ES-I3 (cell line): ENCODE measurements around the gene SHMT2.

Experiments used
- H3K36me3 ChIP-seq: 2 replicates; pipeline ENCODE4 v1.6.1; 2013; ENCODE audit warnings: mild to moderate bottlenecking, low read length, control low read depth, moderate library complexity; ENCODE audit not compliant: insufficient read depth
- H3K4me1 ChIP-seq: 2 replicates; pipeline ENCODE4 v1.6.1; 2013; ENCODE audit warnings: mild to moderate bottlenecking, control low read depth, low read length; ENCODE audit not compliant: insufficient read depth
- H3K9ac ChIP-seq: 2 replicates; pipeline ENCODE4 v1.6.1; 2013; ENCODE audit warnings: low read depth, mild to moderate bottlenecking, low read length, moderate library complexity
- H3K9me3 ChIP-seq: 2 replicates; pipeline ENCODE4 v1.6.1; 2013; ENCODE audit warnings: mild to moderate bottlenecking, low read length, moderate library complexity; ENCODE audit not compliant: control insufficient read depth, insufficient read depth

SHMT2 gene

GRCh38 chr12:57240926-57241401, 11.5 kb downstream of the SHMT2 start:
- Histone ChIP-seq H3K4me1 (peaks cover 29% of the 10 kb centered on the region), H3K36me3 (no peaks in the 10 kb centered on the region), H3K9me3 (no peaks in the 10 kb centered on the region), H3K9ac (peak overlapping the region; percentile 51; the same call in 1 of the 2 replicates)

GRCh38 chr12:57241402-57242310, 12.1 kb downstream of the SHMT2 start:
- H3K36me3 ChIP-seq = no peaks in the 10 kb centered on the region
- H3K9ac ChIP-seq = no peak overlapping the region
- peaks cover 30% of the 10 kb centered on the region for H3K4me1 ChIP-seq
- H3K9me3 ChIP-seq = no peaks in the 10 kb centered on the region

- peaks cover 30% of the 10 kb centered on the region for H3K4me1 ChIP-seq
- no peak overlapping the region for H3K9ac ChIP-seq
- H3K36me3 ChIP-seq = no peaks in the 10 kb centered on the region
- H3K9me3 ChIP-seq = no peaks in the 10 kb centered on the region
These were observed 12.8 kb downstream of the SHMT2 start for GRCh38 chr12:57242329-57242690.

- no peaks in the 10 kb centered on the region for H3K36me3 ChIP-seq
- H3K4me1 ChIP-seq = peaks cover 25% of the 10 kb centered on the region; the same call in 1 of the 2 replicates
- no peaks in the 10 kb centered on the region for H3K9me3 ChIP-seq
- H3K9ac ChIP-seq = peak overlapping the region; percentile 62; the same call in 1 of the 2 replicates
These were observed 13.4 kb downstream of the SHMT2 start for GRCh38 chr12:57242691-57243454.

GRCh38 chr12:57243521-57244311, 14.2 kb downstream of the SHMT2 start:
- Histone ChIP-seq H3K4me1 (peaks cover 25% of the 10 kb centered on the region; the same call in 1 of the 2 replicates), H3K9ac (peak overlapping the region; percentile 62; the same call in 1 of the 2 replicates), H3K9me3 (no peaks in the 10 kb centered on the region), H3K36me3 (no peaks in the 10 kb centered on the region)

GRCh38 chr12:57244312-57244696, 14.8 kb downstream of the SHMT2 start:
- peaks cover 27% of the 10 kb centered on the region; the same call in 1 of the 2 replicates for H3K4me1 ChIP-seq
- no peak overlapping the region for H3K9ac ChIP-seq
- no peaks in the 10 kb centered on the region for H3K36me3 ChIP-seq
- no peaks in the 10 kb centered on the region for H3K9me3 ChIP-seq

GRCh38 chr12:57247041-57247440, 17.5 kb downstream of the SHMT2 start:
- Histone ChIP-seq H3K4me1 (peaks cover 30% of the 10 kb centered on the region; the same call in 1 of the 2 replicates), H3K36me3 (no peaks in the 10 kb centered on the region), H3K9me3 (no peaks in the 10 kb centered on the region), H3K9ac (no peak overlapping the region)

- Histone ChIP-seq H3K9ac (no peak overlapping the region), H3K9me3 (no peaks in the 10 kb centered on the region), H3K4me1 (peaks cover 28% of the 10 kb centered on the region; the same call in 1 of the 2 replicates), H3K36me3 (no peaks in the 10 kb centered on the region)
These were observed 19.6 kb downstream of the SHMT2 start for GRCh38 chr12:57248934-57249742.

GRCh38 chr12:57250541-57250940, 21.0 kb downstream of the SHMT2 start:
- no peaks in the 10 kb centered on the region for H3K36me3 ChIP-seq
- H3K4me1 ChIP-seq = peaks cover 20% of the 10 kb centered on the region; the same call in 1 of the 2 replicates
- no peaks in the 10 kb centered on the region for H3K9me3 ChIP-seq
- no peak overlapping the region for H3K9ac ChIP-seq

- Histone ChIP-seq H3K4me1 (peaks cover 20% of the 10 kb centered on the region; the same call in 1 of the 2 replicates), H3K9ac (no peak within 1 kb of the TSS), H3K36me3 (no peaks in the 10 kb centered on the region; the same call in 1 of the 2 replicates), H3K9me3 (no peaks in the 10 kb centered on the region)
These were observed 21.4 kb downstream of the SHMT2 start, which contains the start of gene STAC3 for GRCh38 chr12:57250956-57251355. Gene STAC3 (minus strand): TSS chr12:57251187. CDS start chr12:57249636, 1,551 bp downstream.

GRCh38 chr12:57254506-57255280, 25.2 kb downstream of the SHMT2 start:
- no peaks in the 10 kb centered on the region for H3K9me3 ChIP-seq
- H3K9ac ChIP-seq = no peak overlapping the region
- H3K36me3 ChIP-seq = peaks cover 4% of the 10 kb centered on the region
- peaks cover 9% of the 10 kb centered on the region; the same call in 1 of the 2 replicates for H3K4me1 ChIP-seq

GRCh38 chr12:57255916-57256315, 26.4 kb downstream of the SHMT2 start:
- peaks cover 3% of the 10 kb centered on the region; the same call in 1 of the 2 replicates for H3K4me1 ChIP-seq
- H3K9ac ChIP-seq = no peak overlapping the region
- no peaks in the 10 kb centered on the region for H3K9me3 ChIP-seq
- H3K36me3 ChIP-seq = peaks cover 4% of the 10 kb centered on the region
